ENCODE data around the gene FNDC3B.

GRCh38 chr3:172244011-172244410, 204.6 kb downstream of the FNDC3B start:
- TF ChIP-seq YY1 (IDR thresholded peaks at IDR 0.05; ENCODE audit: low read depth) (no peak), REST (IDR thresholded peaks at IDR 0.05; ENCODE audit: low read depth) (no peak), CEBPB (IDR thresholded peaks at IDR 0.05) (no peak), EP300 (IDR thresholded peaks at IDR 0.05; ENCODE audit: borderline replicate concordance) (no peak), TCF12 (IDR thresholded peaks at IDR 0.05; ENCODE audit: low read depth) (no peak)
- TF ChIP-seq, protein P1, sequence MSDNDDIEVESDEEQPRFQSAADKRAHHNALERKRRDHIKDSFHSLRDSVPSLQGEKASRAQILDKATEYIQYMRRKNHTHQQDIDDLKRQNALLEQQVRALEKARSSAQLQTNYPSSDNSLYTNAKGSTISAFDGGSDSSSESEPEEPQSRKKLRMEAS (IDR thresholded peaks at IDR 0.05), result no peak

All from Ishikawa (cell line).